CD8-positive, alpha-beta memory T cell (primary cell): ENCODE data around the gene PHACTR3. TPM values are rescaled to one million over a fixed set of nuclear protein-coding genes. Genes with fewer than 3 reads are reported as not detected.

Experiments used
- CTCF ChIA-PET: fragments of 350-600 bp; sonication (Branson Sonifier 250); formaldehyde crosslinking; loops from one replicate; lab custom pipeline; 2021; ENCODE audit warnings: antibody characterized with exemption; lab: Charles Lee
- POLR2A ChIA-PET: fragments of 350-600 bp; sonication (Branson Sonifier 250); formaldehyde crosslinking; loops from one replicate; lab custom pipeline; 2021; ENCODE audit warnings: antibody characterized with exemption; lab: Charles Lee
- DNase-seq, 5 donors: peaks; one replicate each; pipeline versions ENCODE4 v3.0.0 to v3.0.0-alpha.2; 2020 to 2022; ENCODE audit warnings: mixed read lengths in 1 of 5
- H3K27ac ChIP-seq: one replicate; pipeline ENCODE4 v1.7.0; 2013; ENCODE audit warnings: low read depth, mild to moderate bottlenecking, low read length, moderate library complexity
- H3K27me3 ChIP-seq: 2 replicates; pipeline ENCODE4 v1.7.0; 2013; ENCODE audit warnings: low read length, mild to moderate bottlenecking; ENCODE audit not compliant: insufficient read depth, poor library complexity, severe bottlenecking
- H3K36me3 ChIP-seq: 2 replicates; pipeline ENCODE4 v1.7.0; 2013; ENCODE audit warnings: mild to moderate bottlenecking, low read length, moderate library complexity; ENCODE audit not compliant: insufficient read depth
- H3K4me1 ChIP-seq: 2 replicates; pipeline ENCODE4 v1.7.0; 2013; ENCODE audit warnings: mild to moderate bottlenecking, low read length, moderate library complexity; ENCODE audit not compliant: insufficient read depth
- H3K4me3 ChIP-seq: 2 replicates; pipeline ENCODE4 v1.7.0; 2013; ENCODE audit warnings: mild to moderate bottlenecking, low read length
- H3K9me3 ChIP-seq: 2 replicates; pipeline ENCODE4 v1.7.0; 2013; ENCODE audit warnings: mild to moderate bottlenecking, low read length
- H3K27ac Mint-ChIP-seq, 8 donors: one replicate each; pipeline ENCODE4 v1.8.0; 2020 to 2021; ENCODE audit warnings: mixed read lengths in 8 of 8, mild to moderate bottlenecking in 6 of 8, inconsistent platforms in 3 of 8, moderate library complexity in 3 of 8
- H3K27me3 Mint-ChIP-seq, 2 donors: one replicate each; pipeline ENCODE4 v1.8.0; 2020 to 2021; ENCODE audit warnings: mixed read lengths in 2 of 2, mild to moderate bottlenecking in 1 of 2, moderate library complexity in 1 of 2
- H3K36me3 Mint-ChIP-seq, 3 donors: one replicate each; pipeline ENCODE4 v1.8.0; 2020 to 2021; ENCODE audit warnings: mixed read lengths in 3 of 3, inconsistent platforms in 1 of 3, mild to moderate bottlenecking in 1 of 3
- H3K4me1 Mint-ChIP-seq, 3 donors: one replicate each; pipeline ENCODE4 v1.8.0; 2020 to 2021; ENCODE audit warnings: mixed read lengths in 3 of 3, inconsistent platforms in 1 of 3, mild to moderate bottlenecking in 1 of 3
- H3K4me3 Mint-ChIP-seq, 7 donors: one replicate each; pipeline ENCODE4 v1.8.0; 2020 to 2021; ENCODE audit warnings: mixed read lengths in 7 of 7, mild to moderate bottlenecking in 6 of 7, moderate library complexity in 4 of 7, inconsistent platforms in 2 of 7
- H3K9me3 Mint-ChIP-seq, 5 donors: one replicate each; pipeline ENCODE4 v1.8.0; 2020 to 2022; ENCODE audit warnings: mixed read lengths in 5 of 5, mild to moderate bottlenecking in 3 of 5, moderate library complexity in 2 of 5, inconsistent platforms in 1 of 5
- polyA plus RNA-seq: library from polyadenylated mRNA; unstranded; fragments of 300-500 nt; fragmentation: Illumina TruSeq; gene quantifications from one replicate; pipeline ENCODE4 v1.2.3, GENCODE V29; 2021
- total RNA-seq, 2 experiments: library from RNA; stranded (reverse); gene quantifications; one replicate each; pipeline ENCODE4 v1.2.3, GENCODE V29; 2021

Gene PHACTR3
- total and polyA plus RNA-seq, 3 experiments from 2014 or later: not detected

- Histone ChIP-seq H3K9me3 (no peaks in the 10 kb centered on the region), H3K27ac (no peak overlapping the region), H3K36me3 (no peaks in the 10 kb centered on the region), H3K27me3 (no peaks in the 10 kb centered on the region), H3K4me1 (no peaks in the 10 kb centered on the region), H3K4me3 (no peak overlapping the region)
- Mint-ChIP-seq H3K4me3 (no peak overlapping the region), H3K36me3 (no peaks in the 10 kb centered on the region), H3K27me3 (peaks cover 3 to 10% of the 10 kb centered on the region in 2 donors), H3K27ac (no peak overlapping the region), H3K4me1 (no peaks in the 10 kb centered on the region), H3K9me3 (peaks cover 0 to 4% (median 2%) of the 10 kb centered on the region in 5 donors)
- POLR2A ChIA-PET: no interaction called here
- CTCF ChIA-PET: no interaction called here
- no peak for DNase-seq
Observed at GRCh38 chr20:59770270-59770669, 165.9 kb downstream of the PHACTR3 start.

GRCh38 chr20:59770851-59771250, 166.5 kb downstream of the PHACTR3 start:
- no peaks in the 10 kb centered on the region for H3K36me3 Mint-ChIP-seq
- H3K9me3 Mint-ChIP-seq: peaks cover 0 to 3% (median 2%) of the 10 kb centered on the region in 5 donors
- H3K4me1 ChIP-seq: no peaks in the 10 kb centered on the region
- H3K4me3 ChIP-seq: no peak overlapping the region
- H3K4me1 Mint-ChIP-seq: no peaks in the 10 kb centered on the region
- CTCF ChIA-PET: no interaction called here
- no peak overlapping the region for H3K27ac ChIP-seq
- no peaks in the 10 kb centered on the region for H3K36me3 ChIP-seq
- POLR2A ChIA-PET: no interaction called here
- H3K27me3 Mint-ChIP-seq: peaks cover 3 to 7% of the 10 kb centered on the region in 2 donors
- DNase-seq: no peak
- no peak overlapping the region for H3K4me3 Mint-ChIP-seq
- no peak overlapping the region for H3K27ac Mint-ChIP-seq
- H3K9me3 ChIP-seq: no peaks in the 10 kb centered on the region
- no peaks in the 10 kb centered on the region for H3K27me3 ChIP-seq

GRCh38 chr20:59771506-59772372, 167.4 kb downstream of the PHACTR3 start:
- H3K36me3 Mint-ChIP-seq: no peaks in the 10 kb centered on the region
- ChIA-PET POLR2A (no interaction called here), CTCF (no interaction called here)
- Histone ChIP-seq H3K27me3 (no peaks in the 10 kb centered on the region), H3K27ac (no peak overlapping the region), H3K9me3 (no peaks in the 10 kb centered on the region), H3K4me1 (no peaks in the 10 kb centered on the region), H3K36me3 (no peaks in the 10 kb centered on the region), H3K4me3 (no peak overlapping the region)
- no peak overlapping the region for H3K4me3 Mint-ChIP-seq
- H3K27me3 Mint-ChIP-seq: peaks cover 3 to 6% of the 10 kb centered on the region in 2 donors
- no peaks in the 10 kb centered on the region for H3K4me1 Mint-ChIP-seq
- peaks cover 0 to 2% (median 0%) of the 10 kb centered on the region in 5 donors for H3K9me3 Mint-ChIP-seq
- H3K27ac Mint-ChIP-seq: peak overlapping the region in 1 of 8 donors; percentile 24
- DNase-seq: no peak

- Histone ChIP-seq H3K27ac (no peak overlapping the region), H3K9me3 (no peaks in the 10 kb centered on the region), H3K4me3 (no peak overlapping the region), H3K4me1 (no peaks in the 10 kb centered on the region), H3K27me3 (no peaks in the 10 kb centered on the region), H3K36me3 (no peaks in the 10 kb centered on the region)
- H3K4me1 Mint-ChIP-seq: no peaks in the 10 kb centered on the region
- H3K36me3 Mint-ChIP-seq: no peaks in the 10 kb centered on the region
- H3K9me3 Mint-ChIP-seq: peaks cover 0 to 2% (median 0%) of the 10 kb centered on the region in 5 donors
- no peak overlapping the region for H3K27ac Mint-ChIP-seq
- H3K27me3 Mint-ChIP-seq: peaks cover 6 to 7% of the 10 kb centered on the region in 2 donors
- CTCF ChIA-PET: no interaction called here
- POLR2A ChIA-PET: no interaction called here
- no peak for DNase-seq
- H3K4me3 Mint-ChIP-seq: no peak overlapping the region
Observed at GRCh38 chr20:59772373-59772705, 168.0 kb downstream of the PHACTR3 start.

- Mint-ChIP-seq H3K9me3 (peaks cover 0 to 2% (median 0%) of the 10 kb centered on the region in 5 donors), H3K27ac (no peak overlapping the region), H3K36me3 (no peaks in the 10 kb centered on the region), H3K4me3 (no peak overlapping the region), H3K27me3 (peaks cover 3 to 6% of the 10 kb centered on the region in 2 donors), H3K4me1 (no peaks in the 10 kb centered on the region)
- POLR2A ChIA-PET: no interaction called here
- H3K4me1 ChIP-seq: no peaks in the 10 kb centered on the region
- H3K27ac ChIP-seq: no peak overlapping the region
- CTCF ChIA-PET: no interaction called here
- H3K9me3 ChIP-seq: no peaks in the 10 kb centered on the region
- no peak for DNase-seq
- no peaks in the 10 kb centered on the region for H3K36me3 ChIP-seq
- H3K4me3 ChIP-seq: no peak overlapping the region
- H3K27me3 ChIP-seq: no peaks in the 10 kb centered on the region
Observed at GRCh38 chr20:59772931-59773913, 168.9 kb downstream of the PHACTR3 start.

- Histone ChIP-seq H3K36me3 (no peaks in the 10 kb centered on the region), H3K4me1 (no peaks in the 10 kb centered on the region), H3K9me3 (no peaks in the 10 kb centered on the region), H3K27ac (no peak overlapping the region), H3K27me3 (no peaks in the 10 kb centered on the region), H3K4me3 (no peak overlapping the region)
- no peak for DNase-seq
- CTCF ChIA-PET: no interaction called here
- no peak overlapping the region for H3K27ac Mint-ChIP-seq
- no peaks in the 10 kb centered on the region for H3K4me1 Mint-ChIP-seq
- peaks cover 3 to 9% of the 10 kb centered on the region in 2 donors for H3K27me3 Mint-ChIP-seq
- no peak overlapping the region for H3K4me3 Mint-ChIP-seq
- no peaks in the 10 kb centered on the region for H3K36me3 Mint-ChIP-seq
- peaks cover 0 to 2% (median 0%) of the 10 kb centered on the region in 5 donors for H3K9me3 Mint-ChIP-seq
- POLR2A ChIA-PET: no interaction called here
Observed at GRCh38 chr20:59774204-59774641, 169.9 kb downstream of the PHACTR3 start.

- H3K36me3 Mint-ChIP-seq: no peaks in the 10 kb centered on the region
- Histone ChIP-seq H3K27ac (no peak overlapping the region), H3K36me3 (no peaks in the 10 kb centered on the region), H3K27me3 (no peaks in the 10 kb centered on the region), H3K9me3 (no peaks in the 10 kb centered on the region), H3K4me1 (no peaks in the 10 kb centered on the region), H3K4me3 (no peak overlapping the region)
- POLR2A ChIA-PET: no interaction called here
- H3K4me3 Mint-ChIP-seq: no peak overlapping the region
- H3K4me1 Mint-ChIP-seq: no peaks in the 10 kb centered on the region
- no peaks in the 10 kb centered on the region for H3K9me3 Mint-ChIP-seq
- peaks cover 3 to 10% of the 10 kb centered on the region in 2 donors for H3K27me3 Mint-ChIP-seq
- DNase-seq: no peak
- H3K27ac Mint-ChIP-seq: peak overlapping the region in 1 of 8 donors; percentile 17
- CTCF ChIA-PET: no interaction called here
Observed at GRCh38 chr20:59774921-59775686, 170.8 kb downstream of the PHACTR3 start.
